ENCODE data around the gene NAT8L. TPM values are rescaled to one million over a fixed set of nuclear protein-coding genes. Genes with fewer than 3 reads are reported as not detected.

NAT8L gene
- total and polyA plus RNA-seq, 2 donors (not counting 1 experiment from before 2014, with no cell fraction given) = 0.03 to 0.25 TPM

DNA sequence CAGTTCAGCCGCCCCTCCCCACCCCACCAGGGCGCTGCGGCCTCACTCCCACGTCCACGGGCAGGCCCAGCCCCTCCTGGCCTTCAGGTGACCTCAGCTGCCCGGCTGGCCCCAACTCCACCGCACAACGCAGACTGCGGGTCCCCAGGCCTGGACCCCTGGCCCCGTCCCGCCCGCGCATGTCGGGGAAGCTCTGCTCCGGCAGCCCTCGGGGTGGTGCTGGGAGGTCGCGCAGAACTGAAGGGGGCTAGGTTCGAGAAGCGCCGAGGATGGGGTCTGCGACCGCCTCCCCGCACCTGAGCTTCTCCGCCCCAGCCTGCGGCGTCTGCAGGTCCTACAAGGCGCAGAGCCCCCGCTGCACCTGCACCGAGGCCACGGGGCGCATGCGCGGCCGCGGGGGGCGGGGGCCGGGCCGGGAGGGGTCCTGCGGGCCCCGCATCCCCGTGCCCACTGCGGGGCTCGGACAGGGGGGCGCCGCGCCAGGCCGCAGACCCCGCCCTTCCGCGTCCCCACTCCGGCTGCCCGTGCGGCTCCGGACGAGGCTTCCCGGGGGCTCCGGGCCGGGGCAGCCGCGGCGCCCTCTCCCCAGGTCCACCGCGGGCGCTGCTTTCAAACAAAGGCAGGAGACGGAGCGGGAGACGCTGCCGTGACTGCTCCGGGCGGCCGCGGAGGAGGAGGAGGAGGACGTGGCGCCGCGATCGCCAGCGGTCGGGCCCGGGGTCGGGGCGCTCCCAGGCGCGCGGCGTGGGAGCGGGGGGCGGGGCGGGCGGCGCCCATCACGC is 672 bp upstream of the NAT8L start:
- no peak overlapping the region for H3K27ac ChIP-seq (ENCODE audit: low read length in 2 of 2)
- H3K36me3 ChIP-seq (replicated peaks in 1 of 2; ENCODE audit: control extremely low read depth in 1 of 2, control insufficient read depth in 1 of 2, extremely low read depth in 1 of 2, insufficient read depth in 2 of 2, low read length in 1 of 2) = no peaks in the 10 kb centered on the region
- no peak for TF ChIP-seq EZH2 (IDR thresholded peaks at IDR 0.05; ENCODE audit: borderline replicate concordance, insufficient read depth, low read depth, low read length, poor library complexity, severe bottlenecking)
- TF ChIP-seq, protein P1, sequence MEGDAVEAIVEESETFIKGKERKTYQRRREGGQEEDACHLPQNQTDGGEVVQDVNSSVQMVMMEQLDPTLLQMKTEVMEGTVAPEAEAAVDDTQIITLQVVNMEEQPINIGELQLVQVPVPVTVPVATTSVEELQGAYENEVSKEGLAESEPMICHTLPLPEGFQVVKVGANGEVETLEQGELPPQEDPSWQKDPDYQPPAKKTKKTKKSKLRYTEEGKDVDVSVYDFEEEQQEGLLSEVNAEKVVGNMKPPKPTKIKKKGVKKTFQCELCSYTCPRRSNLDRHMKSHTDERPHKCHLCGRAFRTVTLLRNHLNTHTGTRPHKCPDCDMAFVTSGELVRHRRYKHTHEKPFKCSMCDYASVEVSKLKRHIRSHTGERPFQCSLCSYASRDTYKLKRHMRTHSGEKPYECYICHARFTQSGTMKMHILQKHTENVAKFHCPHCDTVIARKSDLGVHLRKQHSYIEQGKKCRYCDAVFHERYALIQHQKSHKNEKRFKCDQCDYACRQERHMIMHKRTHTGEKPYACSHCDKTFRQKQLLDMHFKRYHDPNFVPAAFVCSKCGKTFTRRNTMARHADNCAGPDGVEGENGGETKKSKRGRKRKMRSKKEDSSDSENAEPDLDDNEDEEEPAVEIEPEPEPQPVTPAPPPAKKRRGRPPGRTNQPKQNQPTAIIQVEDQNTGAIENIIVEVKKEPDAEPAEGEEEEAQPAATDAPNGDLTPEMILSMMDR (IDR thresholded peaks at IDR 0.05) = no peak
- no peak overlapping the region for H3K9ac ChIP-seq (ENCODE audit: low read length)
- CTCF ChIA-PET = interaction anchor here (0.6 kb wide), 1 partner anchor 1726 kb away, joined by 3 read pairs; no protein-coding TSS in a partner anchor
- no peak for DNase-seq
- Mint-ChIP-seq H3K4me1 (peaks cover 3% of the 10 kb centered on the region), H3K27ac (no peak overlapping the region), H3K27me3 (peaks cover 23% of the 10 kb centered on the region), H3K9me3 (ENCODE audit: insufficient read depth) (no peaks in the 10 kb centered on the region), H3K4me3 (no peak overlapping the region)
- WGBS (ENCODE audit: insufficient coverage) = 3% methylated on average over 93 of the region's 93 CpGs
- no peak overlapping the region for H2AFZ ChIP-seq (ENCODE audit: insufficient read depth, low read depth, low read length, poor library complexity, severe bottlenecking)
- H3K27me3 ChIP-seq (replicated peaks in 1 of 4; ENCODE audit: control extremely low read depth in 1 of 4, control insufficient read depth in 3 of 4, insufficient read depth in 4 of 4, low read length in 3 of 4) = peaks cover 0 to 29% (median 7%) of the 10 kb centered on the region in 4 experiments
- no peaks in the 10 kb centered on the region for H4K20me1 ChIP-seq (ENCODE audit: control insufficient read depth, insufficient read depth, low read length, poor library complexity, severe bottlenecking)
- POLR2A ChIA-PET = no interaction called here
- H3K4me3 ChIP-seq (ENCODE audit: control extremely low read depth in 1 of 5, extremely low read depth in 1 of 5, insufficient read depth in 1 of 5, low read depth in 2 of 5, low read length in 4 of 5) = peak overlapping the region in 3 of 5 experiments; percentile 29 to 49 (median 44)
- no peaks in the 10 kb centered on the region for H3K79me2 ChIP-seq (ENCODE audit: control insufficient read depth, insufficient read depth, low read length)
- intact Hi-C loops (cut with micrococcal nuclease) = no loop called here
- peaks cover 3 to 4% of the 10 kb centered on the region in 2 donors for H3K4me1 ChIP-seq (ENCODE audit: control insufficient read depth in 2 of 2, insufficient read depth in 2 of 2, low read length in 2 of 2)
- H3K4me2 ChIP-seq (replicated peaks; ENCODE audit: low read depth, low read length, poor library complexity, severe bottlenecking) = peak overlapping the region; percentile 77
- H3K9me3 ChIP-seq (ENCODE audit: control extremely low read depth in 1 of 3, control insufficient read depth in 2 of 3, insufficient read depth in 1 of 3, low read length in 2 of 3) = no peaks in the 10 kb centered on the region
- ATAC-seq (ENCODE audit: low read depth) = peak; percentile 25
